ENCODE measurements around the gene DLGAP3.

Gene DLGAP3

DNA sequence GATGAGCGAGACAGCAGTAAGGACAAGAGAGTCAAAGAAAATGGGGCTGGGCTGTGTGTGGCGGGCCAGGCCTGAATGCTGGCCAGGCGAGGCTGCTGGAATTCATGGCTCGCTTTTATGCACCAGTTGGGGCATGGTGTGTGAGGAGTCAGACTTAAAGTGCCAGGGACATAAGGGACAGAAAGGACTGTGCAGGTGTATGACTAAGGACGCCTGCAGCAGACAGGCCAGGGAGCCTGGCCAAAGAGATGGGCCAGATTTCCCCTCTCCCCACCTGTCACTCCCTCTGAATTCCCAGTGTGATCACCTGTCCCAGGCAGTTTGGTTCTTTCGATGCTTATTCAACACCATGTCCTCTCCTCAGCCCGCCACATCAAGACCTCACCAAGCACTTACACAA lies 53.0 kb downstream of the DLGAP3 start:
- no peak for TF ChIP-seq FOXP2 (optimal IDR thresholded peaks at IDR 0.05; ENCODE audit: borderline replicate concordance, extremely low read depth, extremely low read length, insufficient read depth)
- no peak for TF ChIP-seq SIN3A (IDR thresholded peaks at IDR 0.05; ENCODE audit: borderline replicate concordance, insufficient read depth, low read length)
- TF ChIP-seq, protein P1, sequence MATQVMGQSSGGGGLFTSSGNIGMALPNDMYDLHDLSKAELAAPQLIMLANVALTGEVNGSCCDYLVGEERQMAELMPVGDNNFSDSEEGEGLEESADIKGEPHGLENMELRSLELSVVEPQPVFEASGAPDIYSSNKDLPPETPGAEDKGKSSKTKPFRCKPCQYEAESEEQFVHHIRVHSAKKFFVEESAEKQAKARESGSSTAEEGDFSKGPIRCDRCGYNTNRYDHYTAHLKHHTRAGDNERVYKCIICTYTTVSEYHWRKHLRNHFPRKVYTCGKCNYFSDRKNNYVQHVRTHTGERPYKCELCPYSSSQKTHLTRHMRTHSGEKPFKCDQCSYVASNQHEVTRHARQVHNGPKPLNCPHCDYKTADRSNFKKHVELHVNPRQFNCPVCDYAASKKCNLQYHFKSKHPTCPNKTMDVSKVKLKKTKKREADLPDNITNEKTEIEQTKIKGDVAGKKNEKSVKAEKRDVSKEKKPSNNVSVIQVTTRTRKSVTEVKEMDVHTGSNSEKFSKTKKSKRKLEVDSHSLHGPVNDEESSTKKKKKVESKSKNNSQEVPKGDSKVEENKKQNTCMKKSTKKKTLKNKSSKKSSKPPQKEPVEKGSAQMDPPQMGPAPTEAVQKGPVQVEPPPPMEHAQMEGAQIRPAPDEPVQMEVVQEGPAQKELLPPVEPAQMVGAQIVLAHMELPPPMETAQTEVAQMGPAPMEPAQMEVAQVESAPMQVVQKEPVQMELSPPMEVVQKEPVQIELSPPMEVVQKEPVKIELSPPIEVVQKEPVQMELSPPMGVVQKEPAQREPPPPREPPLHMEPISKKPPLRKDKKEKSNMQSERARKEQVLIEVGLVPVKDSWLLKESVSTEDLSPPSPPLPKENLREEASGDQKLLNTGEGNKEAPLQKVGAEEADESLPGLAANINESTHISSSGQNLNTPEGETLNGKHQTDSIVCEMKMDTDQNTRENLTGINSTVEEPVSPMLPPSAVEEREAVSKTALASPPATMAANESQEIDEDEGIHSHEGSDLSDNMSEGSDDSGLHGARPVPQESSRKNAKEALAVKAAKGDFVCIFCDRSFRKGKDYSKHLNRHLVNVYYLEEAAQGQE (IDR thresholded peaks at IDR 0.05; ENCODE audit: insufficient read depth in 1 of 2, low read depth in 2 of 2, low read length in 2 of 2) = no peak
- no peak for TF ChIP-seq TAF1 (IDR thresholded peaks at IDR 0.05; ENCODE audit: borderline replicate concordance, insufficient read depth, low read length)
- no peak for TF ChIP-seq POLR2AphosphoS5 (IDR thresholded peaks at IDR 0.05; ENCODE audit: low read depth, low read length)

DNA sequence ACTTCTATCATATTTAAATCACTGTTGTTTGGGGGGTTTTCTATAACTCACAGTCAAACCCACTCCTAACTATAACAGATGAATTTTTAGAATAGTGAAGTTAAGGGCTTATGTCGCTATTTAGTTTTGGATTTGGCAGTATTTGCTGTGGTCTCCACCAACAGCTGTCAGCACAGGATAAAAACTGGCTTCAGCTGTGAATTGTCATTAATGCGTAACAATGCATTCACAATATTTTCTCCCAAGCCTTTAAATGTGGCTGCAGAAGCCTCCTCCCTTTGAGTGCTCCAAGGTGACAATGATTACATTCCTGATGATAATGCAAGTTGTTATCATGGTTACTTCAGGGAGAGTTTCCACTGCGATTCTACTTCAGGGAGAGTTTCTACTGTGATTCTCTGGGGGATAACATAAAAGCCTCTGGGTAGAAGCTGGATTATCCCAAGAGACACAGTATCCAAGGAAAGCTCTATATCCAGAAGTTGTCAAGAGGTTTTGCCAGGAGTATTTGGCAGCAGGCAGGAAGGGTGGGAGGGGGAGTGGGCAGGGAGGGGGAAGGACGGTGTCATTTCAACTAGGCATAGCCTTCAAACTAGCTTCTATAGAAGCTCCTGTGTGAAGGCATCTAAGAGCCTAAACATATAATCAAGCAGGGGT lies 55.0 kb downstream of the DLGAP3 start:
- TF ChIP-seq FOXP2 (optimal IDR thresholded peaks at IDR 0.05; ENCODE audit: borderline replicate concordance, extremely low read depth, extremely low read length, insufficient read depth) (no peak), TAF1 (IDR thresholded peaks at IDR 0.05; ENCODE audit: borderline replicate concordance, insufficient read depth, low read length) (no peak), POLR2AphosphoS5 (IDR thresholded peaks at IDR 0.05; ENCODE audit: low read depth, low read length) (no peak), SIN3A (IDR thresholded peaks at IDR 0.05; ENCODE audit: borderline replicate concordance, insufficient read depth, low read length) (no peak)
- TF ChIP-seq, protein P1 (IDR thresholded peaks at IDR 0.05; ENCODE audit: insufficient read depth in 1 of 2, low read depth in 2 of 2, low read length in 2 of 2) = no peak

DNA sequence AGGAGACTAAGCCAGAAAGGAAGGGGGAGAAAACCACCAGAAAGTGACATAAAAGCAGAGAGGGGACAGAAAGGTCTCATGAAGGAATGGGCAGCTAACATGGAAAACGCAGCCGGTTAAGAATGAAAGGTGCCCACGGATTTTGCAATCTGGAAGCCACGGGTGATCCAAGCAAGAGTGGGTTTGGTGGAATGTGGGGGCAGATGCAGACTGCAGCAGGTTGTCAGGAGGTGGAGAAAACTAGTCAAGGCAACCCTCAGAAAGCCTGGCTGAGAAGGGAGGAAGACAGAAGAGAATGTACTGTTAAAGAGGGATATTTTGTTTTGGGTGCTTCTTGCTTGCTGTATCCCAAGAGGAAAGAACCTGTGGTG lies 57.3 kb downstream of the DLGAP3 start:
- TF ChIP-seq, protein P1 (IDR thresholded peaks at IDR 0.05; ENCODE audit: insufficient read depth in 1 of 2, low read depth in 2 of 2, low read length in 2 of 2) = no peak
- TF ChIP-seq POLR2AphosphoS5 (IDR thresholded peaks at IDR 0.05; ENCODE audit: low read depth, low read length) (no peak), TAF1 (IDR thresholded peaks at IDR 0.05; ENCODE audit: borderline replicate concordance, insufficient read depth, low read length) (no peak), FOXP2 (optimal IDR thresholded peaks at IDR 0.05; ENCODE audit: borderline replicate concordance, extremely low read depth, extremely low read length, insufficient read depth) (no peak), SIN3A (IDR thresholded peaks at IDR 0.05; ENCODE audit: borderline replicate concordance, insufficient read depth, low read length) (no peak)

DNA sequence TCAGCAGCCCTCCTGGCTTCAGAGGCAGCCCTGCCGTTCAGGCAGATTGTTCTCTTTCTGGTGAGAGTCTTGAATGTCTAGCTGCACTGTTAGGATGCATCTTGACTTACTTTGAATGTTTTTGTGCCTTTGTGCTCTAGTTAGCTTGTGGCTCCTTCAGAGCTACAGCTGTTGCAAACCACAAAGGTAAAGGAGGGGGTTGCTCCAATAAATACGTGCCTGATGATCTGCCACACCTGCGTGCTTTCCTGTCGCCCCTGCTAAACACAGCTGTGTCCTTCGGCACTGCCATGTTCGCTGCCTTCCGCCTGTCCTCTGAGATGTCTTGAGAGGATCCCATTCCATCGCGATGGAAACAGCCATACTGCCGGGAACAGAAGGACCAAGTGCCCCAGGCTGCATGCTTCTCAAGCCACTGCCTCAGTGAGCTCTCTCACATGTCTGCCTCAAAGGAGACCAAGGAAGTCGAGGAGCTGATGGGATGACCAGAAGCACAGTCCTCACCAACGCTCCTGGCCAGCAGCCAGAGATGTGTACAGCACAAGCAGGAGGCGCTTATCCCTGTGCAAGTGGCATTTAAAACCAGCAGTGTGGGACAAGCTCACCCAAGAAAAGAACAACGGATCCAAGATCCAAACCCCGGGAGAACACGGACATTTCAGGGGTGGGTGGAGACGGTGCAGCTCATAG lies 57.9 kb downstream of the DLGAP3 start:
- no peak for TF ChIP-seq FOXP2 (optimal IDR thresholded peaks at IDR 0.05; ENCODE audit: borderline replicate concordance, extremely low read depth, extremely low read length, insufficient read depth)
- TF ChIP-seq SIN3A (IDR thresholded peaks at IDR 0.05; ENCODE audit: borderline replicate concordance, insufficient read depth, low read length) = no peak
- no peak for TF ChIP-seq POLR2AphosphoS5 (IDR thresholded peaks at IDR 0.05; ENCODE audit: low read depth, low read length)
- TF ChIP-seq TAF1 (IDR thresholded peaks at IDR 0.05; ENCODE audit: borderline replicate concordance, insufficient read depth, low read length) = no peak
- TF ChIP-seq, protein P1 (IDR thresholded peaks at IDR 0.05; ENCODE audit: insufficient read depth in 1 of 2, low read depth in 2 of 2, low read length in 2 of 2) = no peak
